NT2/D1 (cell line): ENCODE results near the gene ADH6.

Source experiments
- DNase-seq: peaks from one replicate; pipeline ENCODE4 v3.0.0-alpha.2; 2011; ENCODE audit warnings: low read depth, low spot score
- H3K27me3 ChIP-seq: 2 replicates; pipeline ENCODE4 v1.6.0; 2011; ENCODE audit warnings: mild to moderate bottlenecking; ENCODE audit not compliant: insufficient read length, insufficient read depth
- H3K36me3 ChIP-seq: 2 replicates; pipeline ENCODE4 v1.6.1; 2011; ENCODE audit warnings: mild to moderate bottlenecking, low read length, mixed read lengths; ENCODE audit not compliant: insufficient read depth, insufficient read length
- H3K4me1 ChIP-seq: 2 replicates; pipeline ENCODE4 v1.5.1; 2011; ENCODE audit not compliant: insufficient read depth, insufficient read length
- H3K4me3 ChIP-seq: 2 replicates; pipeline ENCODE4 v1.5.1; 2011; ENCODE audit warnings: low read depth; ENCODE audit not compliant: insufficient read length
- H3K9ac ChIP-seq: 2 replicates; pipeline ENCODE4 v1.6.0; 2011; ENCODE audit warnings: low read depth; ENCODE audit not compliant: insufficient read length
- H3K9me3 ChIP-seq: 2 replicates; pipeline ENCODE4 v1.5.1; 2011; ENCODE audit warnings: mild to moderate bottlenecking, low read length; ENCODE audit not compliant: insufficient read depth
- SUZ12 ChIP-seq: IDR thresholded peaks from 2 replicates; pipeline ENCODE4 v1.6.1; 2011; ENCODE audit not compliant: insufficient read length, insufficient read depth; ENCODE audit errors: extremely low read depth
- YY1 ChIP-seq: IDR thresholded peaks from 2 replicates; pipeline ENCODE4 v1.6.1; 2011; ENCODE audit not compliant: insufficient read length, insufficient read depth
- ZNF274 ChIP-seq: IDR thresholded peaks from 2 replicates; pipeline ENCODE4 v1.6.1; 2011; ENCODE audit warnings: mild to moderate bottlenecking, low read depth, low read length

ADH6 gene

DNA sequence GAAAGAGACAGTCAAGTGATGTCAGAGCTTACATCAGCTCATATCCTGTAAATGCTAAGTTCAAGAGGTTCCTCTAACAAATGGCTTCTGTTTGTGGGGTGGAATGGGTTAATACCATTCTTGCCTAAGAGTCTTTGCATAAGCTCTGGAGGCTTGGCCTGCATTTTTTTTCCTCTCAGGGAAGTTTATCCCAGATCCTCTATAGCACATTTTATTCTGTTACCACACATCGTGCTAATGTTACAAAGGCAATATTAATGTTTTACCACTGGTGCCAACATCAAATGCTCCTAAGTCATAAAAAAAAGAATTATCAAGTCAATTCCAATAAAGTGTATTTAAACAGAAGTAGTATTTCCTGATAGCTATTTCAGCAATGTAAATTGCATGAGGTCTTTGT is 2.9 kb upstream of the ADH6 start:
- no peaks in the 10 kb centered on the region for H3K36me3 ChIP-seq
- H3K4me3 ChIP-seq: no peak overlapping the region
- H3K27me3 ChIP-seq: no peaks in the 10 kb centered on the region
- peak; percentile 16 for DNase-seq
- H3K4me1 ChIP-seq: no peaks in the 10 kb centered on the region
- H3K9me3 ChIP-seq: no peaks in the 10 kb centered on the region
- H3K9ac ChIP-seq: no peak overlapping the region
- TF ChIP-seq ZNF274 (no peak), SUZ12 (no peak), YY1 (no peak)

DNA sequence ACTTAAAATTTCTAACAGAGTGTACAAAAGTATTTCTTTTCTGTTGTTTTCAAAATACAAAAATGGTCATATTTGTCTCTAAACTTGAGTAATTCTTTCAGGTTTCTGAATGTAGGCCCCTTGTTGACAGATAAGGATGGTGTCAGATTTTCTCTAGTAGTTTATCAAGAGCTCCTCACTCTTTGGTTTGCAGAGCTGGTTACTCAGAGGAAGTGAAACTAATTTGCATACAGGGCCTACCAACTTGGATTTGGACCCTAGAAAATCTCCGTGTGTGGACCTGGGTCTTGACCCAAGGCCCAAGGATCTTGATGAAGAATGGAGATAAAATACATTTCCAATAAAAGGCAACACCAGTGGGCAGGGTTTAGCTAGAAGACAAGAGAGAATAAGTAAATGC is 433 bp upstream of the ADH6 start:
- no peak for DNase-seq
- H3K9me3 ChIP-seq: no peaks in the 10 kb centered on the region
- no peak for TF ChIP-seq SUZ12
- TF ChIP-seq YY1: no peak
- TF ChIP-seq ZNF274: no peak

GRCh38 chr4:99215521-99215920 is 3.5 kb downstream of the ADH6 start:
- Histone ChIP-seq H3K27me3 (no peaks in the 10 kb centered on the region), H3K4me3 (no peak overlapping the region), H3K36me3 (no peaks in the 10 kb centered on the region), H3K9ac (no peak overlapping the region), H3K9me3 (no peaks in the 10 kb centered on the region), H3K4me1 (no peaks in the 10 kb centered on the region)
- DNase-seq: no peak
- TF ChIP-seq YY1 (no peak), ZNF274 (no peak), SUZ12 (no peak)

More for the DNA sequence above, 433 bp upstream of the ADH6 start:
- Histone ChIP-seq H3K4me1 (no peaks in the 10 kb centered on the region), H3K4me3 (no peak overlapping the region), H3K27me3 (no peaks in the 10 kb centered on the region), H3K9ac (no peak overlapping the region), H3K36me3 (no peaks in the 10 kb centered on the region)

DNA sequence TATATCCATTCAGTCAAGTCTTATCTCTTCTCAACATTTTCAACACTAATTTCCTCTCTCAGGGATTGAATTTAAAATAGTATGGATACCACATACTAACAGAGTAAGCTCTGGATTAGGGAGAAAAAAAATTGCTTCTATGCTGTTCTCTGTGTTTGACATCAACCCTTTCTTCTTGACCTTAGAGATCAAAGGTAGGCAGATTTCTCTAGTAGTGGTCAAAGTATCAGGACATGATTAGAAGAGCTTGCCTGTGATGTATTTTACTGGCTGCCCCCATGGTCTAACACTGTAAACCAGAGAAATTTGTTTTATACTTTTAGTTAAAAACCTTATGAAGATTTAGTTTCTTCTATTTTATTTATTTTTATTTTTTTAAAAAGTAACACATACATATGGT is 8.3 kb downstream of the ADH6 start:
- DNase-seq: no peak
- Histone ChIP-seq H3K4me3 (no peak overlapping the region), H3K36me3 (no peaks in the 10 kb centered on the region), H3K9me3 (no peaks in the 10 kb centered on the region), H3K27me3 (no peaks in the 10 kb centered on the region), H3K4me1 (no peaks in the 10 kb centered on the region), H3K9ac (no peak overlapping the region)
- no peak for TF ChIP-seq YY1
- no peak for TF ChIP-seq ZNF274
- no peak for TF ChIP-seq SUZ12

DNA sequence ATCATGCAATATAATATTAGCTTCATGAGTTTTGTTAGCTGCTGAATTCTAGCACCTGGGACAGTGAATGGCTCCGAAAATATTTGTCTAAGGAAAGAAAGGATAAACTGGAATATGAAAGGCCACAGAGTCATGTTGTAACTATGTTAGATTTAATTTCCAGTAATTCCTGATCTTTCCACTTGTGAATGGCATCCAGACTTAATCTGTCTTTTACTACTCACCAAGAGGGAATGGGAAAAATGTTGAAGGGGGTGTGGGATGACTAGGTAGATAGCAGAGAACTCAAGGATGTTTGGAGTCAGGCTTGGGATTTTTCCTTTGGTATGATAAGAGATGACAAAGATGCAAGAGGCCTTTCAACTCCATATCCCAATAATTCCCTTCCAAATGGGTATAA is 9.4 kb downstream of the ADH6 start:
- Histone ChIP-seq H3K9ac (no peak overlapping the region), H3K9me3 (no peaks in the 10 kb centered on the region), H3K4me3 (no peak overlapping the region), H3K4me1 (no peaks in the 10 kb centered on the region), H3K36me3 (no peaks in the 10 kb centered on the region), H3K27me3 (no peaks in the 10 kb centered on the region)
- DNase-seq: no peak
- TF ChIP-seq ZNF274 (no peak), SUZ12 (no peak), YY1 (no peak)

DNA sequence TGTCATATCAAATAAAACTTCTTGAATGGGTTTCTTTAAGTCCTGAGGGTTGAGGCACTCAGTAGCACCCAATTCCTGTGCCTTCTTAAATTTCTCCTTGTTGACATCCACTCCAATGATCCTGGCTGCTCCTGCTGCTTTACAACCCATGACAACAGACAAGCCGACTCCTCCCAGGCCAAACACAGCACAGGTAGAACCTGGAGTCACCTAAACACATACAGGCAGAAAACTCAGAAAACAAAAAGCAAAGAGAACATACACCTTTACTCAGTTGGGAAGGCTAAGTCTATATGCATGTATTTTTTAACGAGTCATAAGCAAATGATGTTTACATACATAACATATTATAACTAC is 10.3 kb downstream of the ADH6 start:
- no peak overlapping the region for H3K4me3 ChIP-seq
- no peaks in the 10 kb centered on the region for H3K4me1 ChIP-seq
- TF ChIP-seq SUZ12: no peak
- no peak for TF ChIP-seq ZNF274
- TF ChIP-seq YY1: no peak
- H3K9me3 ChIP-seq: no peaks in the 10 kb centered on the region
- no peak overlapping the region for H3K9ac ChIP-seq
- no peak for DNase-seq
- no peaks in the 10 kb centered on the region for H3K27me3 ChIP-seq
- H3K36me3 ChIP-seq: no peaks in the 10 kb centered on the region

GRCh38 chr4:99207911-99208718 is 10.9 kb downstream of the ADH6 start:
- Histone ChIP-seq H3K36me3 (no peaks in the 10 kb centered on the region), H3K4me3 (no peak overlapping the region), H3K9me3 (no peaks in the 10 kb centered on the region), H3K27me3 (no peaks in the 10 kb centered on the region), H3K9ac (no peak overlapping the region), H3K4me1 (no peaks in the 10 kb centered on the region)
- TF ChIP-seq YY1 (no peak), ZNF274 (no peak), SUZ12 (no peak)
- no peak for DNase-seq
